ENCODE results near the gene A4GNT. TPM values are rescaled to one million over a fixed set of nuclear protein-coding genes. Genes with fewer than 3 reads are reported as not detected.

Gene A4GNT
- total RNA-seq, 2 experiments from 2014 or later = not detected

DNA sequence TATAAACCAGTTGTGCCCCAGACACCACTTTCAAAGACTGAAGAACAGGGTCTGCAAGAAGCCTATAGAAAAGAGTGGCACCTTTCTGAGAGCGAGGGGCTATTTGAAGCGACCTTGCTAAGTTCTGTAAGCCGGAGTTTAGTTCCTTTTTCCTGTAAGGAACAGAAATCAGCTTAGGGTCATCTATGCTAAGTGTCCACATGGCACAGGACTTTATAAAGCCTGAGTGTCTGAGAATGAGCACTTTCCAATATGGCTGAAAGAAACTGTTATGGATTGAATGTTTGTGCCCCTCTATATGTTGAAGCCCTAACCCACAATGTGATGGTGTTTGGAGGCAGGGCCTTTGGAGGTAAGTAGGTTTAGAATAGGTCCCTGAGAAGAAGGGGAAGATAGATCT lies 4.0 kb upstream of the A4GNT start:
- DNase-seq (no peak), ATAC-seq (ENCODE audit: poor library complexity) (no peak)
- Mint-ChIP-seq H3K4me3 (no peak overlapping the region), H3K9me3 (no peaks in the 10 kb centered on the region), H3K4me1 (ENCODE audit: low read depth) (no peaks in the 10 kb centered on the region), H3K27ac (no peak overlapping the region), H3K27me3 (peaks cover 24% of the 10 kb centered on the region), H3K36me3 (ENCODE audit: low read depth) (no peaks in the 10 kb centered on the region)
- Histone ChIP-seq H3K4me3 (ENCODE audit: low read length) (no peak overlapping the region), H3K27ac (ENCODE audit: low read depth in 1 of 2, low read length in 2 of 2) (no peak overlapping the region), H3K4me1 (ENCODE audit: insufficient read depth, low read length) (no peaks in the 10 kb centered on the region), H3K36me3 (ENCODE audit: insufficient read depth, low read length) (no peaks in the 10 kb centered on the region), H3K27me3 (ENCODE audit: control insufficient read depth in 1 of 2, insufficient read depth in 2 of 2, low read length in 2 of 2) (no peaks in the 10 kb centered on the region), H3K9me3 (ENCODE audit: control insufficient read depth in 1 of 2, insufficient read depth in 1 of 2, low read length in 2 of 2) (no peaks in the 10 kb centered on the region)
- intact Hi-C loops (cut with DNase I, micrococcal nuclease) = no loop called here
- ChIA-PET CTCF (no interaction called here), POLR2A (no interaction called here)
- TF ChIP-seq, protein P1, sequence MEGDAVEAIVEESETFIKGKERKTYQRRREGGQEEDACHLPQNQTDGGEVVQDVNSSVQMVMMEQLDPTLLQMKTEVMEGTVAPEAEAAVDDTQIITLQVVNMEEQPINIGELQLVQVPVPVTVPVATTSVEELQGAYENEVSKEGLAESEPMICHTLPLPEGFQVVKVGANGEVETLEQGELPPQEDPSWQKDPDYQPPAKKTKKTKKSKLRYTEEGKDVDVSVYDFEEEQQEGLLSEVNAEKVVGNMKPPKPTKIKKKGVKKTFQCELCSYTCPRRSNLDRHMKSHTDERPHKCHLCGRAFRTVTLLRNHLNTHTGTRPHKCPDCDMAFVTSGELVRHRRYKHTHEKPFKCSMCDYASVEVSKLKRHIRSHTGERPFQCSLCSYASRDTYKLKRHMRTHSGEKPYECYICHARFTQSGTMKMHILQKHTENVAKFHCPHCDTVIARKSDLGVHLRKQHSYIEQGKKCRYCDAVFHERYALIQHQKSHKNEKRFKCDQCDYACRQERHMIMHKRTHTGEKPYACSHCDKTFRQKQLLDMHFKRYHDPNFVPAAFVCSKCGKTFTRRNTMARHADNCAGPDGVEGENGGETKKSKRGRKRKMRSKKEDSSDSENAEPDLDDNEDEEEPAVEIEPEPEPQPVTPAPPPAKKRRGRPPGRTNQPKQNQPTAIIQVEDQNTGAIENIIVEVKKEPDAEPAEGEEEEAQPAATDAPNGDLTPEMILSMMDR (IDR thresholded peaks at IDR 0.05) = no peak

DNA sequence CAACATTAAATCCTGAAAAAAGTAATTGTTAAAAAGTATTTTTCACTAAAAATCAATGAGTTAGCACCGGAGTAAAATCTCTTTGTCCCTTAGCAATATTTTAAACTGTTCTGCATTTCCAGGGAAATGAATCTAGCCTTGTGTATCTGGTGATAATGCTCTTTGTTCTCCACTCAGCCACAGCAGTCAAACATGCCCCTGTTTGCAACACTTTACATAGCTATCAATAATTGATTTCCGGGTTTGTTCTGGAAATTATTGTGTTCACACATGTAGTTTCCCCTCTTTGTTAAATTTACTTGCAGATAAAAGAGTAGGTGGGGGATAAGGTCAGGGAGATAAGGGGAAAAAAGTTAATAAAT lies 3.6 kb upstream of the A4GNT start:
- Histone ChIP-seq H3K4me3 (ENCODE audit: low read length) (no peak overlapping the region), H3K27me3 (ENCODE audit: control insufficient read depth in 1 of 2, insufficient read depth in 2 of 2, low read length in 2 of 2) (no peaks in the 10 kb centered on the region), H3K4me1 (ENCODE audit: insufficient read depth, low read length) (no peaks in the 10 kb centered on the region), H3K36me3 (ENCODE audit: insufficient read depth, low read length) (no peaks in the 10 kb centered on the region), H3K9me3 (ENCODE audit: control insufficient read depth in 1 of 2, insufficient read depth in 1 of 2, low read length in 2 of 2) (no peaks in the 10 kb centered on the region), H3K27ac (ENCODE audit: low read depth in 1 of 2, low read length in 2 of 2) (no peak overlapping the region)
- no peaks in the 10 kb centered on the region for H3K4me1 Mint-ChIP-seq (ENCODE audit: low read depth)
- POLR2A ChIA-PET = no interaction called here
- H3K27ac Mint-ChIP-seq = no peak overlapping the region
- TF ChIP-seq, protein P1 (IDR thresholded peaks at IDR 0.05) = no peak
- ATAC-seq (ENCODE audit: poor library complexity) (no peak), DNase-seq (no peak)
- H3K9me3 Mint-ChIP-seq = no peaks in the 10 kb centered on the region
- H3K27me3 Mint-ChIP-seq = peaks cover 20% of the 10 kb centered on the region
- no peak overlapping the region for H3K4me3 Mint-ChIP-seq
- no peaks in the 10 kb centered on the region for H3K36me3 Mint-ChIP-seq (ENCODE audit: low read depth)
- CTCF ChIA-PET = no interaction called here
- intact Hi-C loops (cut with DNase I, micrococcal nuclease) = no loop called here

DNA sequence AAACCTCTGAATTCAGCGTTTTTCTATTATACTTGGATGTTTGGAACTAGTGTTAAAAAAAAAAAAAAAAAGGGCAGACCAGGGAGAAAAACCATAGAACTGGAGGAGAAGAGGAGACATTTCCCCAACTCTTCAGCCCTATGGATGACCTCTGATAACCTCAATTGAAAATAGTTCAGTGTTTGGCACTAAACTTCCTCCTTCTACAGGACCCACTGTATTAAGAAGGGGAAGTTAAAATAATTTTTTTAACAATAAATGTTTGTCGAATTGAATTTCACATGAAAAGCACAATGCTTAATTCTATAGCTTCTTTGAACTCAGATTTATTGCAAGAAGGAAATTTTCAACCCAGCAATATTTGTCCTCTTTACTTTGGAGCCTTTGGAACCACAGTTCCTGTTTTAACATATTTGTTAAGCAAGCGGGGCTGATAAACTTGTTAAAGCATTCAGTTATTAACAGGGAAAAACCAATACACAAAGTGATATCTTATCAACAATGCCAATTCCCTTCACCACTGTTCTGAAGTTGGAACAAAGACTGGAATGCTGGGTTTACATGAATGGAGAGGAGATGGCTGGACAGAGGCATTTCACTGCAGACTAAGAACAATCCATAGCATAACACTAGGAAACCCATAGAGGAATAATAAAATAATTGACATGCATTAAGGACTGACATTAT lies 3.1 kb upstream of the A4GNT start:
- no peak for ATAC-seq (ENCODE audit: poor library complexity)
- no peak for DNase-seq
- Mint-ChIP-seq H3K4me1 (ENCODE audit: low read depth) (no peaks in the 10 kb centered on the region), H3K27ac (no peak overlapping the region), H3K9me3 (no peaks in the 10 kb centered on the region), H3K4me3 (no peak overlapping the region), H3K36me3 (ENCODE audit: low read depth) (no peaks in the 10 kb centered on the region), H3K27me3 (peaks cover 17% of the 10 kb centered on the region)
- H3K9me3 ChIP-seq (ENCODE audit: control insufficient read depth in 1 of 2, insufficient read depth in 1 of 2, low read length in 2 of 2) = no peaks in the 10 kb centered on the region
- intact Hi-C loops (cut with DNase I, micrococcal nuclease) = no loop called here
- ChIA-PET POLR2A (no interaction called here), CTCF (no interaction called here)
- no peaks in the 10 kb centered on the region for H3K36me3 ChIP-seq (ENCODE audit: insufficient read depth, low read length)
- H3K27me3 ChIP-seq (ENCODE audit: control insufficient read depth in 1 of 2, insufficient read depth in 2 of 2, low read length in 2 of 2) = peaks cover 0 to 4% of the 10 kb centered on the region in 2 experiments
- no peak overlapping the region for H3K4me3 ChIP-seq (ENCODE audit: low read length)
- H3K4me1 ChIP-seq (ENCODE audit: insufficient read depth, low read length) = no peaks in the 10 kb centered on the region
- TF ChIP-seq, protein P1 (IDR thresholded peaks at IDR 0.05) = no peak
- no peak overlapping the region for H3K27ac ChIP-seq (ENCODE audit: low read depth in 1 of 2, low read length in 2 of 2)

All from CD4-positive, alpha-beta T cell (primary cell).